Mucosa of descending colon (tissue), 3 donors: ENCODE results near the gene GALNT10. TPM values are rescaled to one million over a fixed set of nuclear protein-coding genes. Genes with fewer than 3 reads are reported as not detected.

Experiments
- ATAC-seq: fragments of 200-7000 bp; cut with Tn5 transposase; one replicate; pipeline ENCODE4 v1.9.1; 2020; ENCODE audit warnings: mild to moderate bottlenecking, moderate library complexity
- DNase-seq, 3 donors: peaks; one replicate each; pipeline ENCODE4 v3.0.0-alpha.2; 2020
- H3K36me3 ChIP-seq: fragments of 200-600 bp; one replicate; pipeline ENCODE4 v1.8.0; 2021; ENCODE audit warnings: low read depth, mild to moderate bottlenecking
- H3K4me1 ChIP-seq: fragments of 200-600 bp; one replicate; pipeline ENCODE4 v1.8.0; 2021; ENCODE audit warnings: low read depth, mild to moderate bottlenecking
- H3K4me3 ChIP-seq: fragments of 200-600 bp; one replicate; pipeline ENCODE4 v1.8.0; 2021; ENCODE audit warnings: mild to moderate bottlenecking
- H3K9me3 ChIP-seq: fragments of 200-600 bp; one replicate; pipeline ENCODE4 v1.8.0; 2021; ENCODE audit warnings: mild to moderate bottlenecking
- CTCF ChIP-seq: fragments of 200-600 bp; IDR thresholded peaks from one replicate; pipeline ENCODE4 v1.8.0; 2022; ENCODE audit warnings: antibody characterized with exemption, mild to moderate bottlenecking
- intact Hi-C, 2 donors: fragments of 100-400 bp; cut with DNase I in 1 of 2; cut with micrococcal nuclease in 1 of 2; formaldehyde crosslinking; loops; one replicate each; pipeline versions ENCODE4 v1.11.0 to v1.11.1; 2022; cut with DNase I, micrococcal nuclease
- total RNA-seq, 3 donors: library from RNA; stranded (reverse); fragmentation: NEBNext Ultra II Directional in 2 of 3; extraction: Animal tissue kit (Norgen Biotek cat#: 25700) in 2 of 3; gene quantifications; one replicate each; pipeline versions ENCODE4 v1.2.1 to v1.2.4, GENCODE V29; 2021 to 2023
- donor health status: DM: no; HTN: no; CAD: no; lungs with moderate emphysema.
- donor health status: DM: no; HTN: no; CAD: no.
- donor health status: DM: no; HTN: yes; CAD: no.

Gene GALNT10
- total RNA-seq, 3 donors from 2014 or later = 38.5 to 51.5 (median 41.4) TPM

GRCh38 chr5:154301726-154302125, 111.2 kb downstream of the GALNT10 start:
- no peak for DNase-seq
- no peak for ATAC-seq
- H3K4me3 ChIP-seq = no peak overlapping the region
- no peak for TF ChIP-seq CTCF
- peaks cover 6% of the 10 kb centered on the region for H3K4me1 ChIP-seq
- no peaks in the 10 kb centered on the region for H3K9me3 ChIP-seq
- H3K36me3 ChIP-seq = no peaks in the 10 kb centered on the region
- intact Hi-C loops = no loop called here

- intact Hi-C loops = no loop called here
- peak; percentile 13 for ATAC-seq
- no peak overlapping the region for H3K4me3 ChIP-seq
These were observed 111.6 kb downstream of the GALNT10 start for GRCh38 chr5:154302161-154302560.

GRCh38 chr5:154303133-154303532, 112.6 kb downstream of the GALNT10 start:
- H3K4me1 ChIP-seq = peaks cover 2% of the 10 kb centered on the region
- ATAC-seq = peak; percentile 75
- intact Hi-C loops = no loop called here

More at GRCh38 chr5:154302161-154302560, 111.6 kb downstream of the GALNT10 start:
- H3K36me3 ChIP-seq = no peaks in the 10 kb centered on the region
- peaks cover 2% of the 10 kb centered on the region for H3K4me1 ChIP-seq
- no peaks in the 10 kb centered on the region for H3K9me3 ChIP-seq
- no peak for DNase-seq
- TF ChIP-seq CTCF = no peak

GRCh38 chr5:154308443-154309370, 118.2 kb downstream of the GALNT10 start:
- H3K4me3 ChIP-seq = no peak overlapping the region
- no peaks in the 10 kb centered on the region for H3K9me3 ChIP-seq
- intact Hi-C loops = no loop called here
- DNase-seq (no peak), ATAC-seq (no peak)
- no peaks in the 10 kb centered on the region for H3K4me1 ChIP-seq
- H3K36me3 ChIP-seq = no peaks in the 10 kb centered on the region
- TF ChIP-seq CTCF = no peak

More at GRCh38 chr5:154303133-154303532, 112.6 kb downstream of the GALNT10 start:
- TF ChIP-seq CTCF = no peak
- DNase-seq = peak in 1 of 3 donors; percentile 30
- Histone ChIP-seq H3K36me3 (no peaks in the 10 kb centered on the region), H3K4me3 (no peak overlapping the region), H3K9me3 (no peaks in the 10 kb centered on the region)

- no peaks in the 10 kb centered on the region for H3K4me1 ChIP-seq
- no peak for TF ChIP-seq CTCF
- H3K9me3 ChIP-seq = no peaks in the 10 kb centered on the region
- H3K4me3 ChIP-seq = no peak overlapping the region
- ATAC-seq (no peak), DNase-seq (no peak)
- H3K36me3 ChIP-seq = no peaks in the 10 kb centered on the region
- intact Hi-C loops = no loop called here
These were observed 118.8 kb downstream of the GALNT10 start for GRCh38 chr5:154309371-154309745.
